Fibroblast of skin of scalp (primary cell): ENCODE data around the gene LOC128125822.
"Not testable (repeated sequence)": the region's sequence is repeated elsewhere in the genome, so short reads cannot be mapped to it uniquely, and the experiment has no call there.

Experiments used
- DNase-seq: peaks from one replicate; pipeline ENCODE4 v3.0.0-alpha.2; 2013

Gene LOC128125822

DNA sequence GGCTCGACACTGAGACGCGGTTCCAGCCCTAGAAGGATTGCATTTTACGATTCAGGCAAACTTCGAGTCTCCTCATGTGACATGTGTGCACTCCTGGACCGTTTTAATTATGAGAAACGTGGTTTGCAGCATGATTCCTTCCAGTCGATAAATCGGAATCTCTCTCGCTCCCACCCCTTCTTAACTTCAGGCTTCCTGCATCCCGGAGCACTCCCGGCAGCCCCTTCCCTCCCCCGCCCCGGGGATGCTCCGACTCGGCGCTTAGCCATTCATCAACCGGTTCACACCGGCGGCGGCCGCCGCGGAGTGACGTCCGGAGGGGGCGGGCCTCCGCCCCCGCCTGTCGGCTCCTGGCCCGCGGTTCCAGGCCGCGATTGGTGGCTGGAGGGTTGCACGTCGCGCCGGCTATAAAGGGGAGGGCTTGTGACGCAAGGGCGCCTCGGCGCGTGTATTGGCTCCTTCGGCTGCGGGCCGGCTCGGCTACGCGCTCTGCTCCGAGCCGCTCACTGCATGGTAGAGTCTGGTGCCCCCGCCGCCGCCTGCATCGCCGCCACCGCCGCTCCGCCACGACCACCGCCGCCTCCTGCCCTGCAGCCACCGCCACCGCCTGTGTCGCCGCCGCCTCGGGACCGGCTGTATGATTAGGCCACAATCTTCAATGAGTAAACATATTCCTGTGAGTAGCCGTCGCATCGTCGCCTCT lies at the start of gene LOC128125822, which contains the start of gene PTP4A1:
TSS of gene LOC128125822 (plus strand) at position 437 of the 703 bp plus-strand sequence.
TSS of gene PTP4A1 (plus strand) at position 437 of the 703 bp plus-strand sequence. CDS start 4,401 bp downstream, outside the sequence.
- DNase-seq = peak; percentile 98

DNA sequence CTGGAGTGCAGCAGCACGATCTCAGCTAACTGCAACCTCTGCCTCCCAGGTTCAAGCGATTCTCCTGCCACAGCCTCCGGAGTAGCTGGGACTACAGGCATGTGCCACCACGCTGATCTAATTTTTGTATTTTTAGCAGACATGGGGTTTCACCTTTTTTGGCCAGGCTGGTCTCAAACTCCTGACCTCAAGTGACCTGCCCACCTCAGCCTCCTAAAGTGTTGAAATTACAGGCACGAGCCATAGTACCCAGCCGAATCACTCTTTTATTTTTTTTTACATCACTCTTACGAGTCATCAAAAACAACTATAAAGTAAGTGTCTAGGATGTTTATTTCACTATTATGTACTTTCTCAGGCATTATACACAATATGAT lies 49.4 kb upstream of the LOC128125822 start:
- DNase-seq = not testable (repeated sequence)

DNA sequence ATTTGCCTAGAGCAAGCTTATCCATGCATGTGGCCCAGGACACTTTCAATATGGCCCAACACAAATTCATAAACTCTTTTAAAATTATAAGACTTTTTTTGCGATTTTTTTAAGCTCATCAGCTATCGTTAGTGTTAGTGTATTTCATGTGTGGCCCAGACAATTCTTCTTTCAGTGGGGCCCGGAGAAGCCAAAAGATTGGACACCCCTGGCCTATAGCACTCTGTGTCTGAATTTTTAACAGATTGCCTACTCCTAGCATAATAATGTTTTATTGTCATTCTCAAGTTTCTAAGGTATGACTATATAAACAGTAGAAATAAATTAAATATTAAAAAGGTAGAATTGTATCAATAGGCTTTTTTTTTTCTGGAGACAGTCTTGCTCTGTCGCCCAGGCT lies 48.6 kb upstream of the LOC128125822 start:
- DNase-seq = no peak

DNA sequence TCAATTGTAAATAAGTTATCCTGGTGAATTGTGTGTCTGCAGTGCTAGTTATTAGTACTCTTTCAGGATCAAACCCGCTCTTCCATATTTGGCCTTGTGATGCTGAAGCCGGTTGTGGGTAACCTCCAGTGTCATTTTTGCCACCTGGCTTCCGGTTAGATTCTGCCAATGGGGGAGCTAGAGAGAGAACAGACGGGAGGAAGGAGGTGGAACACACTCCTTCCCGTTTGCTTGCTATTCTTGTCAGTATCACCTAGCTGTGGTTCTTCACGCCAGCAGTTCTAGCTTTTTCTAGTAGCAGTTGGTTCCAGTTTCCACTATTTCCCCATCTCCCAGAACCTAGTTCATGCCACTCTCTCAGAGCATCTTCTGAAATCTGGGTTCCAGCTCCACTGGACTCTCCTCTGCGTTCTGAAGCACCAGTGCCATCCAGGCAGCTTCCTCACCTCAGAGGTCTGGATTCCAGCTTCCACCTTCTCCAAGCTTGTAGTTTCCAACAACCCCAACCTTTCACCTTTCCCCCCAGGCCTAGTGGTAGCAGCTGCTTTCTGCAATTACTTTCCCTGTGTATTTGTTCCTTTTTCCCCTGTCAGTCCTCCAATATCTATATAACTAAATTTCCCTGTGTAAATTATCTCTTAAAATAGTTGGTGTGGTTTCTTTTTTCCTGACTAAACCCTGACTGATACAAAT lies 46.9 kb upstream of the LOC128125822 start:
- no peak for DNase-seq

DNA sequence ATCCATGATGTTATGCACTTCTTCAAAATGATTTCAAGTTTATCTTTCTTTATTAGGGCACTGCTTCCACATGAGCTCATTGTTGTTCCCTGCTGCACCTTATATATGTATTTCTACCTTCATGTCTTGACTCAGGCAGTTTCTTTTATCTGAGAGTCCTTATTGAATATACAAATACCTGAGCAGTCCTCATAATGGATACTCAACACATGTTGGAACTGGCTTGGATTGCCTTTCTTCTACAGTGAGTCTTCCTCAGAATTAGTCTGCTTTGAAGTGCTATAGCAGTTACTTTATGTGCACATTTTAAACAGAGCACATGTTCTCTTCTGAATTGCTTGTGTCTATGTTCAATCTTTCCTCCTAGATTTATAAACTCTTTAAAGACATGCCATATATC lies 45.3 kb upstream of the LOC128125822 start:
- no peak for DNase-seq

DNA sequence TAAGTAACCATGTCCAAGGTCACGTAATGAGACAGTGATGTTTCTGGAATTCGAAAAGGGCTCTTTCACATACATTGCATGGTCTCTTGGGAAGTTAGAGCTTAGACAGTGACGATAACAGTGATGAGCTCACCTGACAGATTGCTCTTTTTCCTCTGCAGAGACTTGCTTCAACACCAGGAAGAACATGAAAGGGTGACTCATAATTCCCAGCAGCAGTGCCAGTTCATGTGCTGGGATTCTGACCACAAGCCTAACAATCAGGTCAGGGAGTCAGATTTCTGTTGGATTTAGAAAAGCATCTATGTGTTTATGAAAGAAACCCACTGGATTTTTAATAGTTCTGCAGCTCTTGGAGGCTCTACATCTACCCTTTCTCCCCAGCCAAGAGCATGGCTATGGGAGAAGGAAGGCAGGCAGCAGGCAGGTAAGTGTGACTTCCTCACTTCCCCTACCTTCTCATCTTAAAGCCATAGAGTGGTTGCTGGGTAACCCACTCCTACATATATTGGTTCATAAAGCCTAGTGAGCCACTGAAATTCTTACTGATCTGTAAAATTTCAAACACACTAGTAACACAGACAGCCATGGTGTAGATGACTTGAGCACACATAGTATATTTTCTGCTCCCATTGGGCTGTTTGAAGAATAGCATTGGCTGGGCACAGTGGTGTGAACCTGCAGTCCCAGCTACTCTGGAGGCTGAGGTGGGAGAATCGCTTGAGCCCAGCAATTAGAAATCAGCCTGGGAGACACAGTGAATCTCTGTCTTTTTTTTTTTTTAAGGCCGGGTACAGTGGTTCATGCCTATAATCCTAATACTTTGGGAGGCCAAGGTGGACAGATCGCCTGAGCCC lies 44.4 kb upstream of the LOC128125822 start:
- DNase-seq = peak; percentile 93

DNA sequence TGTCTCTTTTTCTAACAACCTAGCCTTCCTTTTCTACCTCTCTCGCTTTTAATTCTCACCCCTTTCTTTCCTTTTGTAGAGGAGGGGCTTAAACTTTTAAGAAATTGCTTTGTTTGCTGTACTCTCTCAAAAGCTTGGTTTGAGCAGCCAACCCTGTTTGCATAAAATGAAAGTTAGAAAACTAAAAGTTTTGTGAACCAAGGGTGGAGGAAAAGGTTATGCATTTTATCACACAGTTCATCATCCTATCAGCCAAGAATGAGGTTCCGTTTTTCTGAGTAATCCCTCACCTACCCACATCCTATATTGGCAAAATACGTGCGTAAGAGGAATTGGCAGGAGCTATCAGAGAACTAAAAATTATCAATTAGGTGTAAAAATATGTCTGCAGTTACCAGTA lies 42.8 kb upstream of the LOC128125822 start:
- DNase-seq = no peak

DNA sequence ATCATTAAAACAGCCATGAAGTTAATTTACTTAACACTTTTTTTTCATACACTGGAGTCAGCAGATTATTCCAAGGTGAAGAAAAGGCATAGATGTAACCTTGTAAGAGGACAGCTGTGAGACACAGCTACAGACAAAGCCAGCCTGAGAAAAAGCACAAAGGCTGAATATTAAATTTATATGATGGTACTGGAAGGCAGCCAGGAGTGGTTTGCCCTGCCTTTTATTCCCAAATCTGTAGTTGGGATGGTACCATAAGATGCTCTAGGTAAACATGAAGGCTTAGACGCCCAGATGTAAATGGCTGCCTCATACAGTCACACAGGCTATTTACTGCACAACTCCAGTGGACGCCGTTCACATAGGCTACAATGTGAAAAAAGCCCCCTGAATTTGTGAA lies 42.1 kb upstream of the LOC128125822 start:
- DNase-seq = no peak

DNA sequence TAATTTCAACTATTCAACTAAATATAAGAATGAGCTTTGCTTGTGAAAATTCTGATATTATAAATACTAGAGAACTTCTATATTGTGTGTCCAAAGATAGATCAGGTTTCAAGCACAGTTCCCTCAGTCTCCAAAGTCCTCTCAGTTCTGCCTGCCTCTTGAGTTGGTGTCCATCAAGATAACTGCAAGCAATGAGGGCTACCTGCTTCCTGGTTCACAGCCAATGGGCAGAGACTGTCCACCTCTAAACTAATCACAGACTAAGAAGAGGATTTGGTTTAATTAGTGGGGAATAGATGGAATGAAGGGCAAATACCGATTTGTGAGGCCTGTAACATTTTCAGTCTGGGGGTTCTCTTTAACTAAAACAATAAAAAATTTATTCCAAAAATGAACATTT lies 41.3 kb upstream of the LOC128125822 start:
- no peak for DNase-seq

DNA sequence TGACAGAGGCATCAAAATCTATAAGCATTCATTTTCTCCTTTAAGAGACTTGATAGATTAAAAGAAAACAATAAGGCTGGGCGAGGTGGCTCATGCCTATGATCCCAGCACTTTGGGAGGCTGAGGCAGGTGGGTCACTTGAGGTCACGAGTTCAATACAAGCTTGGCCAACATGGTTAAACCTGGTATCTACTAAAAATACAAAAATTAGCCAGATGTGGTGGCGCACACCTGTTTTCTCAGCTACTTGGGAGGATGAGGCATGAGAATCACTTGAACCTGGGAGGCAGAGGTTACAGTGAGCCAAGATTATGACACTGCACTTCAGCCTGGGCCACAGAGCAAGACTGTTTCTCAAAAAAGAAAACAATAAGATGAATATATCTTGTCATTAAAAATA lies 39.3 kb upstream of the LOC128125822 start:
- no peak for DNase-seq

DNA sequence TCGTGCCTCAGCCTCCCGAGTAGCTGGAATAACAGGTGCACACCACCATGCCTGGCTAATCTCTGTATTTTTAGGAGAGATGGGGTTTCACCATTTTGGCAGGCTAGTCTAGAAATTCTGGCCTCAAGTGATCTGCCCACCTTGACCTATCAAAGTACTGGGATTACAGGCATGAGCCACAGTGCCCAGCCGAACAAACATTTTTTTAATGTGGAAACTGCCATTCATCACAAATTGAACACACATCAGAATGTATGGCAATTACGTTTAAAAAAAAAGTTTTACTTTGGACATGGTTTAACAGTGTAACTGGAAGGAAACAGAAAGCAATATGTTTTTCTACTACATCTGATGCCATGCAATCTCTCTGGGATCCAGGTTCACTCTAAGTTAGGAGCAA lies 38.3 kb upstream of the LOC128125822 start:
- DNase-seq = no peak

DNA sequence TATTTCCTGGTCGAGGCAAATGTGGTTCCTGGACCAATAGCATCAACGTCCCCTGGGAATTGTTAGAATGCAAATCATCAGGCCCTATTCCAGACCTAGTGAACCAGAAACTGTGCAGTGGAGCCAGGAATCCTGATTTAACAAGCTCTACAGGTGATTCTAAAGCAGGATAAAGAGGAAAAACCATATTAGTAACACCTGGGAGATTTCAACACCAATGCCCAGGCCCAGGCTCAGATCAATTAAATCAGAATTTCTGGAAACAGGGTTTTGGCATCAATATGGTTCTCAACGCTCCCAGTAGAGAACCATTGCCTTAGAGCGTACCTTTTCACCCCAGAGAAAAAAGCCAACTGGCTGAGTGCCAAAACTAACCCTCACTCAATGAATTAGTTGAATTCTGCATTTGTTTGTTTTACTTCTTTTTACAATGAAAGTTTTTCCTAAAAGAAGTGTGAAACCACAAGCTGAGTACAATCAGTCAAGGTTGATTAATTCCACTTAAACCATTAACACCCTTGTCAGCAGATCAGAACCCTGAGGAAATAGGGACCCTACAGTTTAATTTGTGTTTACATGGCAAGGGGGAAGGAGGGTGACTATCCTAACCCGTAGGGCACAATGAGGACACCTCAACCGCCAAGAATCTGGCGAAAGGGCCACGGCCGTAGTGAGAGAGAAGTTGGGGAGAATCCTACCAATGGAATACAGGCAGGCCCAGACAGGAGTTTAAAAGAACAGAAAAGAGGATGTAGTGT lies 34.9 kb upstream of the LOC128125822 start:
- peak; percentile 39 for DNase-seq

DNA sequence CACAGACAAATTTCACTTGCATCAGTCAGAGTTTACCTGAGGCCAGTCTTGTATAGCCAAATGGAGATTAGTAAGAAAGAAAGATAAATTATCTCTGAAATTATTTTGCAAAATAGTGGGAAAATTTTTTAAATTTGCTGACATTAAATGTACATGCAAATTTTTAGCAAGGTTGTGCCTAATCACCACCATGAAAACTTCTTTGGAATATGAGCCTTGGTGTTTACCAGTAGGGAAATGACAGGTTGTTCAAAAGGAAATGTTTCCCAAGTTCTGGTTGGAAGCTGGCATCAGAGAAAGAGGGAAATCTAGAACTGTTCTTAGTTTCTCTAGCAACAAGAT lies 34.4 kb upstream of the LOC128125822 start:
- no peak for DNase-seq

DNA sequence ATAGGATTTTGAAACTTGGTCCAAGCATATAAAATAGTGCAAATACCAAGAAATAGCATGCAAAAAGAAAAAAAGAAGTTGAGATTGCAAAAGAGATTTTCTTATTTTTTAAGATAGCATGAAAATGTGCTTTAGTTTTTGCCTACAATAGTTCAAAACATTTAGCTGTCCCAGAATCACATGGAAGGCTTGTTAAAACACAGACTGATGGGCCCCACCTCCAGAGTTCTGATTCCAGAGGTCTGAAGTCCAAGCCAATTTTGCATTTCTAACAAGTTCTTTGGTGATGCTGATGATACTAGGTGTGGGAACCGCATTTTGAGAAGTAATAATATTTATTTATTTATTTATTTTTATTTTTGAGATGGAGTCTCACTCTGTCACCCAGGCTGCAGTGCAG lies 33.7 kb upstream of the LOC128125822 start:
- DNase-seq = no peak

DNA sequence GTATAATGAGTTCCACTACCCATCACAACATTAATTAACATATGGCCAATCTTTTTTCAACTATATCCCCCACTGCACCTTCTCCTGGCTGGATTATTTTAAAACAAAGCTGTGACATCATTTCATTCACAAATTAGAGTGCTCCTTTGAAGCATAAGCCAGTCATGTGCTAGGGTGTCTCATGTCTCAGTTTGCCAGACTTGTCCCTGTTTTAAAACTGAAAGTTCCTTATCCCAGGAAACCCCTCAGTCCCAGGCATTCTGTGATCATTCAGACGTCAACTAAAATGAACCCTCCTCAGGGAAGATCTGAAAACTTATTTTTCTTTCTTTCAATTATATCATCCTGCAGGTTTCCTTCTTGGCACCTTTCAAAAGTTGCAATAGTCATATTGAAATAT lies 29.3 kb upstream of the LOC128125822 start:
- no peak for DNase-seq

DNA sequence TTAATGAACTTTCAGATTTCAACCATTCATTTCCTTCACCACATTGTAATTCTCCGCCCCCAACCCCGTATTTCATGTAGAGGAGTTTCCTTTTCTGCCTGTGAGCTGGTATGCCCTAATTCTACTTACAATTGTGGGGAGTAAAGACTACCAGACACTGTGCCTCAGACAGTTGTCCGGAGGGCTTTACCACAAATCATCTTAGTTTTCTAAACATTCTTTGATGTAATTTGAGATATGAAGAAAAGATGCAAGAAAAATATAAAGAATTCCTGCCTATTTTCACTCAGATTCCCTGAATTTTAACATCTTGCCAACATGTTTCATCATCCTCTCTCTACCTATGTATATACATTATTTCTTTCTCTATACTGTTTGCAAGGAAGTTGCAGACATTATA lies 28.3 kb upstream of the LOC128125822 start:
- peak; percentile 29 for DNase-seq

DNA sequence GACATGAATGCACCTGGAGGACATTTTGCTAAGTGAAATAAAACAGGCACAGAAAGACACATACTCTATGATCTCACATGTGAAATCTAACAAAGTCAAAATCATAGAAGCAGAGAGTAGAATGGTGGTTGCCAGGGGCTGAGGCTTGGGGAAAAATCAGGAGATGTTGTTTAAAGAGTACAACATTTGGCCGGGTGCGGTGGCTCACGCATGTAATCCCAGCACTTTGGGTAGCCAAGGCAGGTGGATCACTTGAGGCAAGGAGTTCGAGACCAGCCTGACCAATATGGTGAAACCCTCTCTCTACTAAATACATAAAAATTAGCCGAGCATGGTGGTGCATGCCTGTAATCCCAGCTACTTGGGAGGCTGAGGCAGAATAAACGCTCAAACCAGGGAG lies 26.0 kb upstream of the LOC128125822 start:
- DNase-seq = no peak

DNA sequence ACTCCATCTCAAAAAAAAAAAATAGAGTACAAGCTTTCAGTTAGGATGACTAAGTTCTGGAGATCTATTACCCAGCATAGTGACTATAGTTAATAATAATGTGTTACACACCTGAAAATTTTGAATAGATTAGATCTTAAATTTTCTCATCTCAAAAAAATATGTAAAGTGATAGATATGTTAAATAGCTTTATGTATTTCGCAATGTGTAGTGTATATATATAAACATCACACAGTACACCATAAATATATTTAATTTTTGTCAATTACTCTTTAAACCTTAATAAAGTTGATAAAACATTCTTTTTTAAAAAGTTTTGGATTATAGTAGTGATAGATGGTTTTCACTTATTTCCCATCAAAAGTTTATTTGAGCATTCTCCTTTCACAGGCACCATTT lies 25.6 kb upstream of the LOC128125822 start:
- no peak for DNase-seq

DNA sequence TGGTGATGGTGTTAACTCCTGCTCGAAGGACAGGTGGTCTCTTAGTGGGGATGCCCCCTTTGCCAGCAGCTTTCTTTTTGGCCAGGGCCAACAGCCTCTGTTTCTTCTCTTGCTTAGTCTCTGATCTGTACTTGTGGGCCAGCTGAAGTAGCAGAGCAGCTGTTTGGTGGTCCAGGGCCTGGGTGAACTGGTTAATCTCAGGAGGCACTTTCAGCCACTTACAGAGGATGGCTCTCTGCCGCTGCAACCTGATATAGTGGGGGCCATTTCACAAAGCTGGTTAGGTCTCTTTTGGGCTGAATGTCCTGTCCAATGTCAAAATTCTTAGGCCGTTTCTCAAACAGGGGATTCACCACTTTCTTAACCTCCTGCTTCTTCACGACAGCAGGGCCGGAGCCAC lies 23.2 kb upstream of the LOC128125822 start:
- DNase-seq = no peak

DNA sequence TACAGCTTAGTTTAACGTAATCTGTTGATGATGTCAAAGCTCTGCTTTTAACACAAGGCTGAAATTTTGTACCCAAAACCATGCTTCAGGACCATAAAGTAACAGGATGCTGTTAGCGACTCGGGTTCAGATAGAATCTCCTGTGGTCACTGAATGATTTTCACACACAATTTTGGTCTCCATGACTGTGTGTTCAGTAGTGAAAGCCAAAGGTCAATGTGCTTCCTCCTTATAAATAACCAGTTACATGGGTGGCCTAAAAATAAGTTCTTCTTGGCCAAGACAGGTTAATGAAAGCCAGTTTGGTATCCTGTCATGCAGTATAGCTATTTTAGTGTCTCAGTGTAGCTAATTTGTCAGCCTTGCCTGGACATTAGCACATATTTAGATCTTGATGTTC lies 19.1 kb upstream of the LOC128125822 start:
- DNase-seq = no peak

DNA sequence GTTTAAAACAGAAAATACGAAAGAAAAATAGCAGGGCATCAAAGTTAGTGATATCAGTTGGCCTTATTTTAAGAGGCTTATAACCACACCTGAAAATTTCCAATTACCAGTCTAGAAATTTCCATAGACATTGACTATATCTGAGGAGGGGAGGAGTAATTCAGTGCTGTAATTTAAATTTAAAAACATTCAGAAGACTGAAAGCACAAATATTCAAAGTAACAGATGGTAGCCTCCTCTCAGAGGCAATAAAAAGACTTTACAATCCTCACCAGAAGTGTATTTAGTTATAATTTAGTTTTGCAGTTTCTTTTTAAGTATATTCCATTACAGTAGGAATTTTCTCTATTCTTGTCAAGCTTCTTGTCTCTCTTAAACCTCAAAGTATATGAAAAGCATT lies 18.4 kb upstream of the LOC128125822 start:
- no peak for DNase-seq

DNA sequence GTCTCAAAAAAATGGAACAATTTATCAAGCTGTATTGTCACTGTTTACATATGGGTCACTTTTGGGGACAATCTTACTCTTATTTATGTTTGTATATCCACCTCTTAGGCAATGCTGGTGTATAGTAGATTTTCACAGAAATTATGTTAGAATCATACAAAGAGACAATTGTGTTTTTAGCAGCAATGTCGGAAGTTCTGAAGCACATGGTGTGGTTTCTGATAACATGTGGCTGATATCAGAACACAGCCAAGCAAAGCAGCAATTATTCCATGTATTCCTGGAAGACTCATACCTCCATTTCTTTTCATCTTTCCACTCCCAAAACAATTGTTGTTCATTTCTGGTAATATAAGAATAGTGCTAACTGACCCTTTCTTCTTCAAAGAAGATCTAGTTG lies 17.5 kb upstream of the LOC128125822 start:
- no peak for DNase-seq

DNA sequence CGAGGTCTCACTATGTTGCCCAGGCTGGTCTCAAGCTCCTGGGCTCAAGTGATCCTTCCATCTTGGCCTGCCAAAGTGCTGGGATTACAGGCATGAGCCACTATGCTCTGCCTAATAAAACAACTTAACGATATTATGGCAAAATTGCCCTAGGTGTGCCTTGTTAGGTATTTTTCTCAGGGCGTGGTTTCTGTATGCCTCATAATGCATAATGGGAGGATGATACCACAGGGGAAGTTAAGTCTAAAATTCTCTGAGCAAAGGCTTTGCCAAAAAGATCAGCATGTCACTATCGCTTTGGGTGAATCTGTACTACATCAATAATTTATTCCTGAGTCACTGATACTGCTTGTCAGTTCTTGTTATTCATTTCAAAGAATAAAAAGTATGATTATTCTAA lies 15.9 kb upstream of the LOC128125822 start:
- no peak for DNase-seq
